Panc1 (cell line): Measurements from ENCODE around the gene WASHC3. TPM values are rescaled to one million over a fixed set of nuclear protein-coding genes. Genes with fewer than 3 reads are reported as not detected.

ENCODE experiments used
- ATAC-seq: fragments of 200-7000 bp; cut with Tn5 transposase; 2 replicates; pipeline ENCODE4 v1.9.1; 2020; ENCODE audit warnings: mild to moderate bottlenecking, moderate library complexity
- BruUV-seq: library from RNA; stranded (reverse); fragments of 400-500 nt; replicated peaks from 2 replicates; lab custom pipeline; 2021; lab: Mats Ljungman, UMichigan
- CTCF ChIA-PET: fragments of 300-600 bp; sonication (Branson Sonifier 250); formaldehyde crosslinking; loops from one replicate; lab custom pipeline; 2022; ENCODE audit warnings: antibody characterized with exemption; lab: Charles Lee
- POLR2A ChIA-PET: fragments of 300-600 bp; sonication (Branson Sonifier 250); formaldehyde crosslinking; loops from one replicate; lab custom pipeline; 2022; ENCODE audit warnings: antibody characterized with exemption; lab: Charles Lee
- DNase-seq: peaks from one replicate; pipeline ENCODE4 v3.0.0-alpha.2; 2010; ENCODE audit warnings: low read depth, low spot score
- H3K27ac ChIP-seq: 2 replicates; pipeline ENCODE4 v1.5.1; 2011; ENCODE audit warnings: mild to moderate bottlenecking, low read length, inconsistent platforms
- H3K27me3 ChIP-seq: fragments of 200-500 bp; sonication (Bioruptor generic); 2 replicates; pipeline ENCODE4 v1.6.0; 2014; ENCODE audit warnings: low read length, inconsistent platforms; ENCODE audit not compliant: control insufficient read depth, insufficient read depth
- H3K36me3 ChIP-seq: fragments of 200-500 bp; sonication (Bioruptor generic); 2 replicates; pipeline ENCODE4 v1.5.1; 2014; ENCODE audit warnings: inconsistent platforms, mild to moderate bottlenecking, low read length, moderate library complexity; ENCODE audit not compliant: control insufficient read depth, insufficient read depth
- H3K4me1 ChIP-seq: 2 replicates; pipeline ENCODE4 v1.5.1; 2011; ENCODE audit warnings: inconsistent platforms, mild to moderate bottlenecking, low read length, moderate library complexity; ENCODE audit not compliant: control insufficient read depth, insufficient read depth
- H3K4me3 ChIP-seq, 2 experiments: 2 replicates each; pipeline ENCODE4 v1.5.1; 2011 to 2012; ENCODE audit warnings: low read depth in 2 of 2, low read length in 2 of 2, mild to moderate bottlenecking in 2 of 2, inconsistent platforms in 1 of 2, moderate library complexity in 1 of 2
- H3K9me3 ChIP-seq: fragments of 200-500 bp; sonication (Bioruptor generic); 2 replicates; pipeline ENCODE4 v1.5.1; 2014; ENCODE audit warnings: low read depth, mild to moderate bottlenecking, inconsistent platforms, low read length, moderate library complexity; ENCODE audit not compliant: control insufficient read depth, insufficient read depth
- POLR2AphosphoS5 ChIP-seq: IDR thresholded peaks from 2 replicates; pipeline ENCODE4 v1.6.1; 2012; ENCODE audit warnings: mild to moderate bottlenecking, low read depth, low read length, moderate library complexity
- SIN3A ChIP-seq: IDR thresholded peaks from 2 replicates; pipeline ENCODE4 v1.6.1; 2012; ENCODE audit warnings: low read depth, mild to moderate bottlenecking, low read length, moderate library complexity, borderline replicate concordance; ENCODE audit not compliant: insufficient read depth
- TCF7L2 ChIP-seq: IDR thresholded peaks from 2 replicates; pipeline ENCODE4 v1.6.1; 2011; ENCODE audit warnings: mild to moderate bottlenecking, low read depth, low read length, inconsistent platforms
- in situ Hi-C: cut with HindIII; loops from 2 replicates; pipeline ENCODE4 v1.10.0; 2016; ENCODE audit warnings: low sequenced_read_pairs, low pct_unique_long_range_greater_than_20kb
- intact Hi-C: fragments of 100-400 bp; cut with micrococcal nuclease; formaldehyde crosslinking; loops from one replicate; pipeline ENCODE4 v1.10.0; 2022; ENCODE audit not compliant: unreplicated experiment
- total RNA-seq: library from RNA; stranded (reverse); gene quantifications from one replicate; pipeline ENCODE4 v1.2.1, GENCODE V29; 2021; ENCODE audit not compliant: unreplicated experiment
- TF ChIP-seq, protein P1 (sequence below): fragments of 450-650 bp; IDR thresholded peaks from 2 replicates; pipeline ENCODE4 v1.5.1; 2017; ENCODE audit warnings: mild to moderate bottlenecking
- TF ChIP-seq, protein P2 (sequence below), 2 experiments: IDR thresholded peaks; 2 replicates each; pipeline ENCODE4 v1.6.1; 2011 to 2012; ENCODE audit warnings: low read depth in 2 of 2, control low read depth in 1 of 2, low read length in 1 of 2, mild to moderate bottlenecking in 1 of 2, moderate library complexity in 1 of 2; ENCODE audit not compliant: insufficient read depth in 1 of 2

The WASHC3 gene
- total RNA-seq, 1 experiment from 2014 or later = 21.5 TPM

DNA sequence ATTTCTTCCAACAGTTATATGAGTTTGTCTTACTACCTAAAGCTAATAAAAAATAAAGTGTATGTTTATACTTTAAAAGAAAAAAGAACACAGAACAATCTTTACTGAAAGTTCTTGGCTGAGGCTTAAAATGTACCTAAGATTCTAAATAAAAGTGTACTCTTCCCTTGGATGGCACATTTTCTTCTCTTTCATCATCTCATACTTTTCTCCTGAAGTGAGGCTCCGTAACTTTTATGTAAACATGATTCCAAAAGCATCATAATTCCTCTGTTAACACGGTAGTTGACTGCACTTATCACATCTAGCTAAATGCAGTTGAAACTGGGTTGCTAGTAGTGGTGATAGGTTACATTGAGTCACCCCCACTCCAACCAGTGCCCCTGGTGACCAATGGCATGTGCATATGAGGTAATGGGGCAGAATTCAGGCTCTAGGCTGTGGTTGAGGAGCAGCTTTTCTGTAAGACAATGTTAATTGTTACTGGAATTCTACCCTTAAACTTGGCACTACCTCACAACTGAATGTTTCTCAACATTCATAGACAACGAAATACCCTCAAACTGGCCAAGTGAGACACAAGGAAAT, 38.4 kb downstream of the WASHC3 start:
- no TSS peak for BruUV-seq
- DNase-seq (no peak), ATAC-seq (no peak)
- H3K4me1 ChIP-seq = no peaks in the 10 kb centered on the region
- TF ChIP-seq, protein P1, sequence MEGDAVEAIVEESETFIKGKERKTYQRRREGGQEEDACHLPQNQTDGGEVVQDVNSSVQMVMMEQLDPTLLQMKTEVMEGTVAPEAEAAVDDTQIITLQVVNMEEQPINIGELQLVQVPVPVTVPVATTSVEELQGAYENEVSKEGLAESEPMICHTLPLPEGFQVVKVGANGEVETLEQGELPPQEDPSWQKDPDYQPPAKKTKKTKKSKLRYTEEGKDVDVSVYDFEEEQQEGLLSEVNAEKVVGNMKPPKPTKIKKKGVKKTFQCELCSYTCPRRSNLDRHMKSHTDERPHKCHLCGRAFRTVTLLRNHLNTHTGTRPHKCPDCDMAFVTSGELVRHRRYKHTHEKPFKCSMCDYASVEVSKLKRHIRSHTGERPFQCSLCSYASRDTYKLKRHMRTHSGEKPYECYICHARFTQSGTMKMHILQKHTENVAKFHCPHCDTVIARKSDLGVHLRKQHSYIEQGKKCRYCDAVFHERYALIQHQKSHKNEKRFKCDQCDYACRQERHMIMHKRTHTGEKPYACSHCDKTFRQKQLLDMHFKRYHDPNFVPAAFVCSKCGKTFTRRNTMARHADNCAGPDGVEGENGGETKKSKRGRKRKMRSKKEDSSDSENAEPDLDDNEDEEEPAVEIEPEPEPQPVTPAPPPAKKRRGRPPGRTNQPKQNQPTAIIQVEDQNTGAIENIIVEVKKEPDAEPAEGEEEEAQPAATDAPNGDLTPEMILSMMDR = no peak
- TF ChIP-seq POLR2AphosphoS5 = no peak
- TF ChIP-seq TCF7L2 = no peak
- TF ChIP-seq, protein P2, sequence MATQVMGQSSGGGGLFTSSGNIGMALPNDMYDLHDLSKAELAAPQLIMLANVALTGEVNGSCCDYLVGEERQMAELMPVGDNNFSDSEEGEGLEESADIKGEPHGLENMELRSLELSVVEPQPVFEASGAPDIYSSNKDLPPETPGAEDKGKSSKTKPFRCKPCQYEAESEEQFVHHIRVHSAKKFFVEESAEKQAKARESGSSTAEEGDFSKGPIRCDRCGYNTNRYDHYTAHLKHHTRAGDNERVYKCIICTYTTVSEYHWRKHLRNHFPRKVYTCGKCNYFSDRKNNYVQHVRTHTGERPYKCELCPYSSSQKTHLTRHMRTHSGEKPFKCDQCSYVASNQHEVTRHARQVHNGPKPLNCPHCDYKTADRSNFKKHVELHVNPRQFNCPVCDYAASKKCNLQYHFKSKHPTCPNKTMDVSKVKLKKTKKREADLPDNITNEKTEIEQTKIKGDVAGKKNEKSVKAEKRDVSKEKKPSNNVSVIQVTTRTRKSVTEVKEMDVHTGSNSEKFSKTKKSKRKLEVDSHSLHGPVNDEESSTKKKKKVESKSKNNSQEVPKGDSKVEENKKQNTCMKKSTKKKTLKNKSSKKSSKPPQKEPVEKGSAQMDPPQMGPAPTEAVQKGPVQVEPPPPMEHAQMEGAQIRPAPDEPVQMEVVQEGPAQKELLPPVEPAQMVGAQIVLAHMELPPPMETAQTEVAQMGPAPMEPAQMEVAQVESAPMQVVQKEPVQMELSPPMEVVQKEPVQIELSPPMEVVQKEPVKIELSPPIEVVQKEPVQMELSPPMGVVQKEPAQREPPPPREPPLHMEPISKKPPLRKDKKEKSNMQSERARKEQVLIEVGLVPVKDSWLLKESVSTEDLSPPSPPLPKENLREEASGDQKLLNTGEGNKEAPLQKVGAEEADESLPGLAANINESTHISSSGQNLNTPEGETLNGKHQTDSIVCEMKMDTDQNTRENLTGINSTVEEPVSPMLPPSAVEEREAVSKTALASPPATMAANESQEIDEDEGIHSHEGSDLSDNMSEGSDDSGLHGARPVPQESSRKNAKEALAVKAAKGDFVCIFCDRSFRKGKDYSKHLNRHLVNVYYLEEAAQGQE (IDR thresholded peaks at IDR 0.05; ENCODE audit: insufficient read depth in 1 of 2, low read depth in 2 of 2, low read length in 1 of 2) = no peak
- TF ChIP-seq SIN3A = no peak
- no peaks in the 10 kb centered on the region for H3K9me3 ChIP-seq
- in situ Hi-C loops = no loop called here
- CTCF ChIA-PET = no interaction called here
- intact Hi-C loops = no loop called here
- no peaks in the 10 kb centered on the region for H3K36me3 ChIP-seq
- no peak overlapping the region for H3K4me3 ChIP-seq
- no peaks in the 10 kb centered on the region for H3K27me3 ChIP-seq
- H3K27ac ChIP-seq = no peak overlapping the region
- POLR2A ChIA-PET = no interaction called here

DNA sequence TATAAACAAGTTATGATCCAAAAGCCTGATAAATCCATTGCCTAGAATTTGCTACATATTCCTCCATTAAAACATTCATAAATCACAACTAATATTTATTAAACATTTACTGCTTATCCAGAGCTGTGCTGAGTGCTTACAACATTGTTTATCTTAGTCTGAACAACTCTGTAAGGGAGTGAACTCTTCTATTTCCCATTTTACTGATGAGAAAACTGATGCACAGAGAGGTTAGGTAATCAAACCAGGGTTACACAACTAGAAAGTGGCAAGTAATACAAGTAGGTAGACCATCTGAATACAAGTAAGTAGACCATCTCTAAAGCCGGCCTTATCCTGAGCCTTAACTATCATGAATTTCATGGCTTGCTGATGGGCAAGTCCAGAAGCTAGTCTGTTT, 39.5 kb downstream of the WASHC3 start:
- Histone ChIP-seq H3K27ac (no peak overlapping the region), H3K4me1 (no peaks in the 10 kb centered on the region), H3K36me3 (no peaks in the 10 kb centered on the region), H3K4me3 (no peak overlapping the region), H3K9me3 (no peaks in the 10 kb centered on the region), H3K27me3 (no peaks in the 10 kb centered on the region)
- no peak for ATAC-seq
- CTCF ChIA-PET = no interaction called here
- intact Hi-C loops = no loop called here
- BruUV-seq = no TSS peak
- in situ Hi-C loops = no loop called here
- TF ChIP-seq POLR2AphosphoS5 (no peak), TCF7L2 (no peak), SIN3A (no peak)
- TF ChIP-seq, protein P2 (IDR thresholded peaks at IDR 0.05; ENCODE audit: insufficient read depth in 1 of 2, low read depth in 2 of 2, low read length in 1 of 2) = no peak
- TF ChIP-seq, protein P1 = no peak
- no peak for DNase-seq
- POLR2A ChIA-PET = no interaction called here
